ENCODE data around the gene LRFN2.

GRCh38 chr6:40389254-40389653, 197.9 kb downstream of the LRFN2 start:
- TF ChIP-seq CTCF (conservative IDR thresholded peaks at IDR 0.05; ENCODE audit: low read length) (no peak), EZH2phosphoT487 (IDR thresholded peaks at IDR 0.05; ENCODE audit: borderline replicate concordance) (no peak)

Data from Loucy (cell line).